ENCODE data around the gene ZNF385A. TPM values are rescaled to one million over a fixed set of nuclear protein-coding genes. Genes with fewer than 3 reads are reported as not detected.
A peak's percentile ranks its signal among the peaks of the same experiment; 100 is the strongest.

The ZNF385A gene
- total and polyA plus RNA-seq, 2 of the 4 experiments (the other 2 are of a cell fraction): 0.36 to 2.5 TPM

GRCh38 chr12:54368709-54369596, 15.6 kb downstream of the ZNF385A start:
- H3K56ac ChIP-seq (ENCODE audit: extremely low read depth, insufficient read depth, low read length): no peak overlapping the region
- H3K4ac ChIP-seq (ENCODE audit: low read depth, low read length): peak overlapping the region; percentile 64
- H2AK9ac ChIP-seq (replicated peaks; ENCODE audit: low read depth, low read length, poor library complexity): peak overlapping the region; percentile 75
- H4K5ac ChIP-seq (ENCODE audit: low read depth, low read length): peak overlapping the region; percentile 90
- H4K20me1 ChIP-seq (ENCODE audit: insufficient read depth, low read length): no peaks in the 10 kb centered on the region
- H2BK20ac ChIP-seq (ENCODE audit: low read depth, low read length): 0 out of 2 replicates have a peak overlapping the region, but pooled peaks have one; percentile 43
- intact Hi-C loops (cut with micrococcal nuclease) (loop anchor here (1.0 kb wide), 3 partner anchors 75 to 149 kb away; no protein-coding TSS in a partner anchor), in situ Hi-C loops (cut with MboI; ENCODE audit: low sequenced_read_pairs) (no loop called here), dilution Hi-C loops (cut with HindIII; ENCODE audit: low sequenced_read_pairs, unreplicated experiment) (no loop called here)
- no peak overlapping the region; the same call in 1 of the 2 replicates for H3K18ac ChIP-seq (ENCODE audit: low read depth, low read length)
- H4K91ac ChIP-seq (ENCODE audit: insufficient read depth, low read depth, low read length): peak overlapping the region; percentile 43; the same call in 1 of the 2 replicates
- peak overlapping the region; percentile 21; the same call in 1 of the 2 replicates for H3K23ac ChIP-seq (ENCODE audit: low read depth, low read length)
- peak overlapping the region; percentile 34; the same call in 1 of the 3 replicates for H2BK15ac ChIP-seq (ENCODE audit: low read depth, low read length)
- H2BK120ac ChIP-seq (ENCODE audit: low read depth, low read length): peak overlapping the region; percentile 26
- 43% methylated on average over 12 of the region's 40 CpGs; no CpG with 5 or more reads in 1 of the 2 experiments for WGBS, 2 experiments (ENCODE audit: extremely low coverage in 2 of 2, insufficient read length in 1 of 2)
- H2AFZ ChIP-seq (replicated peaks; ENCODE audit: low read length, poor library complexity): peak overlapping the region; percentile 89
- H3K9ac ChIP-seq (ENCODE audit: low read depth, low read length): peak overlapping the region; percentile 57; the same call in 1 of the 2 replicates
- H4K8ac ChIP-seq (ENCODE audit: low read depth in 2 of 2, low read length in 2 of 2): peak overlapping the region; percentile 75 to 86; a peak in 3 of 4 replicates
- no peak overlapping the region for H2BK5ac ChIP-seq (ENCODE audit: low read depth, low read length, poor library complexity, severe bottlenecking)
- peak overlapping the region; percentile 37; the same call in 1 of the 2 replicates for H3K4me2 ChIP-seq (ENCODE audit: low read depth, low read length)
- peak overlapping the region; percentile 34; the same call in 1 of the 2 replicates for H3K27ac ChIP-seq (ENCODE audit: insufficient read depth, low read length)
- CTCF ChIA-PET: interaction anchor here (0.6 to 2.4 kb wide), 12 partner anchors 10 to 1187 kb away, joined by 3 to 15 read pairs (median 4); partner anchors contain the start of gene COPZ1
- no peak for TF ChIP-seq MXI1 (IDR thresholded peaks at IDR 0.05; ENCODE audit: borderline replicate concordance, low read depth, low read length)
- peak; percentile 97 for TF ChIP-seq CTCF (conservative IDR thresholded peaks at IDR 0.05; ENCODE audit: low read depth, low read length)
- TF ChIP-seq MAFK (IDR thresholded peaks at IDR 0.05; ENCODE audit: low read depth, low read length): no peak
- TF ChIP-seq ELK1 (IDR thresholded peaks at IDR 0.05; ENCODE audit: borderline replicate concordance, low read depth, low read length): no peak
- peak; percentile 80 for TF ChIP-seq SMC3 (IDR thresholded peaks at IDR 0.05; ENCODE audit: low read depth, low read length)
- TF ChIP-seq BHLHE40 (IDR thresholded peaks at IDR 0.05; ENCODE audit: low read depth, low read length): 0 out of 2 replicates have a peak, but pooled peaks have one; percentile 5
- peak; percentile 90 for TF ChIP-seq RAD21 (IDR thresholded peaks at IDR 0.05; ENCODE audit: low read length)
- TF ChIP-seq RFX5 (IDR thresholded peaks at IDR 0.05; ENCODE audit: low read depth, low read length): no peak
- no peak for TF ChIP-seq NFE2L2 (IDR thresholded peaks at IDR 0.05; ENCODE audit: low read depth, low read length)
- TF ChIP-seq RCOR1 (IDR thresholded peaks at IDR 0.05; ENCODE audit: insufficient replicate concordance, low read length): no peak
- no peaks in the 10 kb centered on the region for H3K79me1 ChIP-seq (ENCODE audit: low read depth in 1 of 2, low read length in 2 of 2)
- H3K9me1 ChIP-seq (ENCODE audit: insufficient read depth, low read length): no peaks in the 10 kb centered on the region; the same call in 1 of the 2 replicates
- peak overlapping the region; percentile 45 for H2AK5ac ChIP-seq (ENCODE audit: low read depth, low read length)
- peak overlapping the region; percentile 72 for H3K14ac ChIP-seq (replicated peaks; ENCODE audit: low read depth, low read length)
- H3K4me3 ChIP-seq (ENCODE audit: insufficient read depth, low read depth, low read length): no peak overlapping the region
- BruUV-seq (replicated peaks): no TSS peak
- ATAC-seq (ENCODE audit: low read depth): peak; percentile 81
- peak; percentile 88 for DNase-seq
- H3K36me3 ChIP-seq (ENCODE audit: control insufficient read depth, insufficient read depth, low read length): peaks cover 1% of the 10 kb centered on the region; the same call in 1 of the 2 replicates
- POLR2A ChIA-PET (ENCODE audit: unreplicated experiment): interaction anchor here (0.6 kb wide), 1 partner anchor 79 kb away, joined by 7 read pairs; no protein-coding TSS in a partner anchor
- no peaks in the 10 kb centered on the region for H3K9me3 ChIP-seq (ENCODE audit: control insufficient read depth, insufficient read depth, low read length)
- H3K27me3 ChIP-seq (ENCODE audit: control insufficient read depth, insufficient read depth, low read length): no peaks in the 10 kb centered on the region
- H3K4me1 ChIP-seq (ENCODE audit: control insufficient read depth, insufficient read depth, low read length): peaks cover 10% of the 10 kb centered on the region; the same call in 1 of the 2 replicates
